Neural cell (in vitro differentiated cells): ENCODE measurements around the gene LDLRAD4. TPM values are rescaled to one million over a fixed set of nuclear protein-coding genes. Genes with fewer than 3 reads are reported as not detected.

ENCODE experiments used
- H2AFZ ChIP-seq: fragments of 200-600, 300-800 bp; sonication (generic), shearing (Covaris generic); 2 replicates; pipeline ENCODE4 v1.6.0; 2014; ENCODE audit warnings: low read depth, mild to moderate bottlenecking, antibody characterized with exemption, low read length, moderate library complexity
- H3F3A ChIP-seq: fragments of 200-600 bp; shearing (Covaris generic); 2 replicates; pipeline ENCODE4 v1.6.1; 2016; ENCODE audit warnings: mild to moderate bottlenecking, moderate library complexity, mixed read lengths, antibody characterized with exemption, low read length; ENCODE audit not compliant: insufficient read depth, poor library complexity, severe bottlenecking
- H3K27ac ChIP-seq: fragments of 200-600, 300-800 bp; sonication (generic), shearing (Covaris generic); 2 replicates; pipeline ENCODE4 v1.5.1; 2014; ENCODE audit warnings: mild to moderate bottlenecking, low read length, moderate library complexity
- H3K27me3 ChIP-seq: fragments of 300-800, 200-600 bp; sonication (generic), shearing (Covaris generic); 2 replicates; pipeline ENCODE4 v1.6.0; 2014; ENCODE audit warnings: mild to moderate bottlenecking, low read depth, low read length, moderate library complexity; ENCODE audit not compliant: insufficient read depth
- H3K36me3 ChIP-seq: fragments of 300-800, 200-600 bp; sonication (generic), shearing (Covaris generic); 2 replicates; pipeline ENCODE4 v1.5.1; 2014; ENCODE audit warnings: mild to moderate bottlenecking, antibody characterized with exemption, low read length, moderate library complexity; ENCODE audit not compliant: insufficient read depth
- H3K4me2 ChIP-seq: fragments of 300-800, 200-600 bp; sonication (generic), shearing (Covaris generic); 2 replicates; pipeline ENCODE4 v1.6.0; 2014; ENCODE audit warnings: mild to moderate bottlenecking, low read length
- H3K4me3 ChIP-seq: fragments of 300-800, 200-600 bp; sonication (generic), shearing (Covaris generic); 2 replicates; pipeline ENCODE4 v1.5.1; 2014; ENCODE audit warnings: mild to moderate bottlenecking, low read length, moderate library complexity
- H3K79me2 ChIP-seq: fragments of 200-600 bp; shearing (Covaris generic); replicated peaks from 2 replicates; pipeline ENCODE4 v1.6.0; 2014; ENCODE audit warnings: mild to moderate bottlenecking, low read length, moderate library complexity; ENCODE audit not compliant: insufficient read depth
- H3K9ac ChIP-seq: fragments of 300-800, 200-600 bp; sonication (generic), shearing (Covaris generic); 2 replicates; pipeline ENCODE4 v1.6.1; 2016; ENCODE audit warnings: mild to moderate bottlenecking, low read length, mixed read lengths
- H3K9me2 ChIP-seq: fragments of 200-600 bp; shearing (Covaris generic); 2 replicates; pipeline ENCODE4 v1.6.1; 2016; ENCODE audit warnings: mild to moderate bottlenecking, low read length, mixed read lengths; ENCODE audit not compliant: insufficient read depth
- H3K9me3 ChIP-seq: fragments of 200-600, 300-800 bp; sonication (generic), shearing (Covaris generic); 2 replicates; pipeline ENCODE4 v1.6.1; 2016; ENCODE audit warnings: mild to moderate bottlenecking, mixed run types, low read length, moderate library complexity, mixed read lengths
- H4K20me1 ChIP-seq: fragments of 200-600 bp; shearing (Covaris generic); 2 replicates; pipeline ENCODE4 v1.6.1; 2016; ENCODE audit warnings: mild to moderate bottlenecking, mixed run types; ENCODE audit not compliant: insufficient read depth
- EP300 ChIP-seq: fragments of 450-650 bp; conservative IDR thresholded peaks from 2 replicates; pipeline ENCODE4 v1.6.1; 2014; ENCODE audit warnings: antibody characterized with exemption, mild to moderate bottlenecking, moderate library complexity; ENCODE audit not compliant: poor library complexity, severe bottlenecking
- EZH2 ChIP-seq: fragments of 200-600, 300-800 bp; shearing (Covaris generic), sonication (generic); IDR thresholded peaks from 2 replicates; pipeline ENCODE4 v1.6.1; 2014; ENCODE audit warnings: antibody characterized with exemption, low read length, borderline replicate concordance, mild to moderate bottlenecking; ENCODE audit not compliant: insufficient read depth, poor library complexity, severe bottlenecking
- MXI1 ChIP-seq: fragments of 450-650 bp; conservative IDR thresholded peaks from 2 replicates; pipeline ENCODE4 v1.6.1; 2014; ENCODE audit warnings: antibody characterized with exemption, mild to moderate bottlenecking; ENCODE audit not compliant: poor library complexity, severe bottlenecking
- POLR2AphosphoS5 ChIP-seq: IDR thresholded peaks from 2 replicates; pipeline ENCODE4 v1.6.1; 2012
- RAD21 ChIP-seq: fragments of 450-650 bp; conservative IDR thresholded peaks from 2 replicates; pipeline ENCODE4 v1.6.1; 2014; ENCODE audit warnings: antibody characterized with exemption, mild to moderate bottlenecking, moderate library complexity
- REST ChIP-seq: IDR thresholded peaks from 2 replicates; pipeline ENCODE4 v1.6.1; 2012; ENCODE audit warnings: borderline replicate concordance
- SMC3 ChIP-seq: fragments of 450-650 bp; conservative IDR thresholded peaks from 2 replicates; pipeline ENCODE4 v1.6.1; 2014; ENCODE audit warnings: antibody characterized with exemption, mild to moderate bottlenecking, moderate library complexity; ENCODE audit not compliant: poor library complexity
- TAF1 ChIP-seq: IDR thresholded peaks from 2 replicates; pipeline ENCODE4 v1.6.1; 2012; ENCODE audit warnings: low read depth
- polyA plus RNA-seq: library from polyadenylated mRNA; depleted of rRNA; stranded (reverse); fragments of >200 nt; gene quantifications from 2 replicates; pipeline ENCODE4 v1.2.3, GENCODE V29; 2014
- TF ChIP-seq, protein P1 (sequence below): fragments of 450-650 bp; IDR thresholded peaks from 2 replicates; pipeline ENCODE4 v1.5.1; 2014; ENCODE audit warnings: antibody characterized with exemption, mild to moderate bottlenecking, moderate library complexity; ENCODE audit not compliant: poor library complexity, severe bottlenecking

The LDLRAD4 gene
- polyA plus RNA-seq, 1 donor from 2014 or later: 3.7 TPM

DNA sequence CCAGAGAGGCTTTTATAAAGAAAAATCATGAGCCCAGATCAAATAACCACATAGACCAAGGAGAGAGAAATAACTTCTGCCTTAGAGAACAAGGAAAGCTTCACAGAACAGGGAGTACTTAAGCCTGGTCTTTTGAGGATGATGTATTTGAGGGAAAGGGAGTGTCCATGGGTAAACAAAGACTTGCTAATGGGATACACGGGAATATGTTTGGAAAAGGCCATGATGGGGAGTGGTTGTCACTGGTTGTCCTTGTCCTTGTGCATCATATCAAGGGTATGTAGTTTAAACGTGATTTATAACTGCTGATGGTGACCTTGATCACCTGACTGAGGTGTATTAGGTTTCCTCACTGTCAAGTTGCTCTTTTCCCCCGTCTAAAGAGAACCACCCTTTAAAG is 337.9 kb downstream of the LDLRAD4 start:
- Histone ChIP-seq H3K27me3 (no peaks in the 10 kb centered on the region), H3K36me3 (no peaks in the 10 kb centered on the region), H3K27ac (no peak overlapping the region), H3K4me2 (no peak overlapping the region), H3K9ac (no peak overlapping the region), H3K9me3 (no peaks in the 10 kb centered on the region), H3K4me3 (no peak overlapping the region), H3K79me2 (no peaks in the 10 kb centered on the region), H4K20me1 (no peaks in the 10 kb centered on the region), H2AFZ (no peak overlapping the region), H3F3A (no peaks in the 10 kb centered on the region), H3K9me2 (no peaks in the 10 kb centered on the region)
- TF ChIP-seq SMC3: no peak
- no peak for TF ChIP-seq REST
- TF ChIP-seq, protein P1, sequence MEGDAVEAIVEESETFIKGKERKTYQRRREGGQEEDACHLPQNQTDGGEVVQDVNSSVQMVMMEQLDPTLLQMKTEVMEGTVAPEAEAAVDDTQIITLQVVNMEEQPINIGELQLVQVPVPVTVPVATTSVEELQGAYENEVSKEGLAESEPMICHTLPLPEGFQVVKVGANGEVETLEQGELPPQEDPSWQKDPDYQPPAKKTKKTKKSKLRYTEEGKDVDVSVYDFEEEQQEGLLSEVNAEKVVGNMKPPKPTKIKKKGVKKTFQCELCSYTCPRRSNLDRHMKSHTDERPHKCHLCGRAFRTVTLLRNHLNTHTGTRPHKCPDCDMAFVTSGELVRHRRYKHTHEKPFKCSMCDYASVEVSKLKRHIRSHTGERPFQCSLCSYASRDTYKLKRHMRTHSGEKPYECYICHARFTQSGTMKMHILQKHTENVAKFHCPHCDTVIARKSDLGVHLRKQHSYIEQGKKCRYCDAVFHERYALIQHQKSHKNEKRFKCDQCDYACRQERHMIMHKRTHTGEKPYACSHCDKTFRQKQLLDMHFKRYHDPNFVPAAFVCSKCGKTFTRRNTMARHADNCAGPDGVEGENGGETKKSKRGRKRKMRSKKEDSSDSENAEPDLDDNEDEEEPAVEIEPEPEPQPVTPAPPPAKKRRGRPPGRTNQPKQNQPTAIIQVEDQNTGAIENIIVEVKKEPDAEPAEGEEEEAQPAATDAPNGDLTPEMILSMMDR: no peak
- TF ChIP-seq POLR2AphosphoS5: no peak
- TF ChIP-seq RAD21: no peak
- no peak for TF ChIP-seq TAF1
- no peak for TF ChIP-seq EZH2
- no peak for TF ChIP-seq EP300
- TF ChIP-seq MXI1: no peak

- no peaks in the 10 kb centered on the region for H4K20me1 ChIP-seq
- no peak overlapping the region for H3K27ac ChIP-seq
- H3K9ac ChIP-seq: no peak overlapping the region
- H3K27me3 ChIP-seq: no peaks in the 10 kb centered on the region
- no peaks in the 10 kb centered on the region for H3F3A ChIP-seq
- no peak overlapping the region for H3K4me2 ChIP-seq
- no peak overlapping the region for H3K4me3 ChIP-seq
- no peaks in the 10 kb centered on the region for H3K9me3 ChIP-seq
- H2AFZ ChIP-seq: no peak overlapping the region
- H3K9me2 ChIP-seq: no peaks in the 10 kb centered on the region
- no peaks in the 10 kb centered on the region for H3K36me3 ChIP-seq
- H3K79me2 ChIP-seq: no peaks in the 10 kb centered on the region
- TF ChIP-seq RAD21: peak; percentile 52
- peak; percentile 13 for TF ChIP-seq EP300
- no peak for TF ChIP-seq EZH2
- TF ChIP-seq, protein P1: peak; percentile 66
- no peak for TF ChIP-seq TAF1
- TF ChIP-seq SMC3: peak; percentile 60
Measured at GRCh38 chr18:13558124-13558523, 339.6 kb downstream of the LDLRAD4 start.
